GM23338 (cell line): ENCODE measurements around the gene TPD52L3. TPM values are rescaled to one million over a fixed set of nuclear protein-coding genes. Genes with fewer than 3 reads are reported as not detected.

Experiments used
- ATAC-seq: fragments of 200-7000 bp; cut with Tn5 transposase; 3 replicates; pipeline ENCODE4 v1.9.1; 2020
- DNase-seq: peaks from one replicate; pipeline ENCODE4 v3.0.0-alpha.2; 2015; ENCODE audit warnings: low spot score
- H2AFZ ChIP-seq: fragments of 200-600 bp; sonication (generic); 2 replicates; pipeline ENCODE4 v1.8.0; 2016; ENCODE audit warnings: antibody characterized with exemption, mild to moderate bottlenecking, moderate library complexity
- H3F3A ChIP-seq: fragments of 200-600 bp; sonication (generic); replicated peaks from 2 replicates; pipeline ENCODE4 v1.8.0; 2017; ENCODE audit warnings: antibody characterized with exemption, mixed run types, low read depth
- H3K27ac ChIP-seq: fragments of 200-600 bp; sonication (generic); 2 replicates; pipeline ENCODE4 v1.6.1; 2016; ENCODE audit warnings: low read depth
- H3K27me3 ChIP-seq: fragments of 200-600 bp; sonication (generic); 2 replicates; pipeline ENCODE4 v1.8.0; 2016; ENCODE audit warnings: mild to moderate bottlenecking, mixed run types, moderate library complexity; ENCODE audit not compliant: insufficient read depth
- H3K36me3 ChIP-seq: fragments of 200-600 bp; sonication (generic); 2 replicates; pipeline ENCODE4 v1.8.0; 2016; ENCODE audit warnings: mild to moderate bottlenecking; ENCODE audit not compliant: insufficient read depth
- H3K4me1 ChIP-seq: fragments of 200-600 bp; sonication (generic); 2 replicates; pipeline ENCODE4 v1.8.0; 2016; ENCODE audit warnings: mild to moderate bottlenecking, moderate library complexity; ENCODE audit not compliant: insufficient read depth
- H3K4me2 ChIP-seq: fragments of 200-600 bp; sonication (generic); 2 replicates; pipeline ENCODE4 v1.7.1; 2017; ENCODE audit warnings: mixed run types
- H3K4me3 ChIP-seq: fragments of 200-600 bp; sonication (generic); 2 replicates; pipeline ENCODE4 v1.6.1; 2016; ENCODE audit warnings: mixed run types
- H3K79me2 ChIP-seq: fragments of 200-600 bp; sonication (generic); replicated peaks from 2 replicates; pipeline ENCODE4 v1.8.0; 2017; ENCODE audit warnings: mild to moderate bottlenecking; ENCODE audit not compliant: insufficient read depth
- H3K9me2 ChIP-seq: fragments of 200-600 bp; sonication (generic); 2 replicates; pipeline ENCODE4 v1.8.0; 2017; ENCODE audit not compliant: insufficient read depth
- H4K20me1 ChIP-seq: fragments of 200-600 bp; sonication (generic); replicated peaks from 2 replicates; pipeline ENCODE4 v1.8.0; 2017; ENCODE audit warnings: mild to moderate bottlenecking; ENCODE audit not compliant: insufficient read depth
- H3K27ac Mint-ChIP-seq: 2 replicates; pipeline ENCODE4 v1.8.0; 2020; ENCODE audit warnings: inconsistent platforms, mild to moderate bottlenecking, moderate library complexity, mixed read lengths
- H3K27me3 Mint-ChIP-seq: 3 replicates; pipeline ENCODE4 v1.8.0; 2022; ENCODE audit warnings: low read depth, mild to moderate bottlenecking, moderate library complexity, mixed read lengths, inconsistent platforms; ENCODE audit not compliant: insufficient read depth, poor library complexity
- H3K36me3 Mint-ChIP-seq: 3 replicates; pipeline ENCODE4 v1.8.0; 2021; ENCODE audit warnings: low read depth, mild to moderate bottlenecking, inconsistent platforms, moderate library complexity, mixed read lengths
- H3K4me1 Mint-ChIP-seq: 3 replicates; pipeline ENCODE4 v1.8.0; 2020; ENCODE audit warnings: mild to moderate bottlenecking, inconsistent platforms, mixed read lengths
- H3K4me3 Mint-ChIP-seq: 3 replicates; pipeline ENCODE4 v1.8.0; 2021; ENCODE audit warnings: moderate library complexity, mild to moderate bottlenecking, inconsistent platforms, mixed read lengths
- H3K9me3 Mint-ChIP-seq: 3 replicates; pipeline ENCODE4 v1.8.0; 2020; ENCODE audit warnings: moderate library complexity, mild to moderate bottlenecking, inconsistent platforms, mixed read lengths
- CREB1 ChIP-seq: fragments of 250-450 bp; sonication (Bioruptor Pico); IDR thresholded peaks from 2 replicates; pipeline ENCODE4 v1.5.0; 2020; ENCODE audit warnings: low read depth, mild to moderate bottlenecking, moderate library complexity
- EZH2 ChIP-seq: fragments of 200-600 bp; sonication (generic); IDR thresholded peaks from one replicate; pipeline ENCODE4 v1.8.0; 2017; ENCODE audit warnings: antibody characterized with exemption, mild to moderate bottlenecking, low read depth; ENCODE audit not compliant: unreplicated experiment
- EZH2phosphoT487 ChIP-seq: fragments of 200-600 bp; sonication (generic); IDR thresholded peaks from one replicate; pipeline ENCODE4 v1.8.1; 2018; ENCODE audit warnings: antibody characterized with exemption; ENCODE audit not compliant: unreplicated experiment
- JUNB ChIP-seq: IDR thresholded peaks from one replicate; pipeline ENCODE4 v1.6.1; 2016; ENCODE audit warnings: antibody characterized with exemption; ENCODE audit not compliant: unreplicated experiment
- NANOG ChIP-seq: IDR thresholded peaks from 2 replicates; pipeline ENCODE4 v1.6.1; 2016; ENCODE audit warnings: antibody characterized with exemption, borderline replicate concordance
- POLR2AphosphoS5 ChIP-seq: IDR thresholded peaks from 2 replicates; pipeline ENCODE4 v1.6.1; 2016; ENCODE audit warnings: antibody characterized with exemption, low read depth
- STAT1 ChIP-seq: IDR thresholded peaks from one replicate; pipeline ENCODE4 v1.6.1; 2016; ENCODE audit warnings: antibody characterized with exemption; ENCODE audit not compliant: unreplicated experiment
- ZNF114 ChIP-seq: fragments of 250-450 bp; sonication (Bioruptor Pico); IDR thresholded peaks from 2 replicates; pipeline ENCODE4 v1.5.0; 2020; ENCODE audit warnings: mild to moderate bottlenecking, moderate library complexity
- ZNF331 ChIP-seq: fragments of 250-450 bp; sonication (Bioruptor Pico); IDR thresholded peaks from 2 replicates; pipeline ENCODE4 v1.5.0; 2020; ENCODE audit warnings: low read depth, mild to moderate bottlenecking, moderate library complexity
- polyA plus RNA-seq: library from polyadenylated mRNA; unstranded; fragments of >200 nt; fragmentation: Nextera tagmentation; extraction: Ambion mirVana; gene quantifications from 2 replicates; pipeline ENCODE4 v1.2.1, GENCODE V29; 2016
- total RNA-seq: library from RNA; depleted of rRNA; stranded (reverse); fragments of >200 nt; shearing (Covaris generic); gene quantifications from 2 replicates; pipeline ENCODE4 v1.2.3, GENCODE V29; 2014
- TF ChIP-seq, protein P1 (sequence below): IDR thresholded peaks from 2 replicates; pipeline ENCODE4 v1.6.1; 2016; ENCODE audit warnings: antibody characterized with exemption
- TF ChIP-seq, protein P2 (sequence below): IDR thresholded peaks from one replicate; pipeline ENCODE4 v1.6.1; 2018; ENCODE audit warnings: antibody characterized with exemption; ENCODE audit not compliant: unreplicated experiment
- TF ChIP-seq, protein P3 (sequence below): fragments of 250-450 bp; sonication (Bioruptor Pico); IDR thresholded peaks from 2 replicates; pipeline ENCODE4 v1.5.0; 2020; ENCODE audit warnings: mild to moderate bottlenecking, moderate library complexity
- TF ChIP-seq, protein P4 (sequence below), 2 experiments: fragments of 200-600 bp in 1 of 2; sonication (generic) in 1 of 2; conservative IDR thresholded peaks; 2 replicates each; pipeline versions ENCODE4 v1.5.1 to v1.6.1; 2016 to 2017; ENCODE audit warnings: antibody characterized with exemption in 2 of 2, low read depth in 2 of 2, mild to moderate bottlenecking in 2 of 2, moderate library complexity in 1 of 2

TPD52L3 gene
- total and polyA plus RNA-seq, 2 experiments from 2014 or later = not detected

DNA sequence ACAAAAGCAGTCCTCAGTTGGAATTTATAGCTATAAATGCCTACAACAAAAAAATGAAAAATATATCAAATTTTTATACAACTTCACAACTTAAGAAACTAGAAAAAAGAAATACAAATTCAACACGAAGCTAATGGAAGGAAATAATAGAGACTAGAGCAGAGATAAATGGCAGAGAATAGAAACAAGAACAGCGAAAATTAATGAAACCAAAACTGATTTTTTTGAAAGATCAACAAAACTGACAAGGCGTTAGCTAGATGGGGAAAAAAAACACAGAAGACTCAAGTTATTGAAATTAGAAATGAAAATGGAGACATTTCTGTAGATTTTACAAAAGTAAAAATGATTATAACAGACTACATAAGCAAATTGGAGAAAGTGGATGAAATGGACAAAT, 20.6 kb downstream of the TPD52L3 start:
- H3K4me1 ChIP-seq = no peaks in the 10 kb centered on the region
- H3K4me2 ChIP-seq = no peak overlapping the region
- Mint-ChIP-seq H3K4me1 (peaks cover 6% of the 10 kb centered on the region; the same call in 2 of the 3 replicates), H3K27ac (no peak overlapping the region), H3K9me3 (peaks cover 3% of the 10 kb centered on the region; the same call in 2 of the 3 replicates), H3K4me3 (no peak overlapping the region), H3K36me3 (no peaks in the 10 kb centered on the region), H3K27me3 (no peaks in the 10 kb centered on the region)
- no peak overlapping the region for H3K27ac ChIP-seq
- H3K27me3 ChIP-seq = no peaks in the 10 kb centered on the region
- no peaks in the 10 kb centered on the region for H3K9me2 ChIP-seq
- TF ChIP-seq, protein P1, sequence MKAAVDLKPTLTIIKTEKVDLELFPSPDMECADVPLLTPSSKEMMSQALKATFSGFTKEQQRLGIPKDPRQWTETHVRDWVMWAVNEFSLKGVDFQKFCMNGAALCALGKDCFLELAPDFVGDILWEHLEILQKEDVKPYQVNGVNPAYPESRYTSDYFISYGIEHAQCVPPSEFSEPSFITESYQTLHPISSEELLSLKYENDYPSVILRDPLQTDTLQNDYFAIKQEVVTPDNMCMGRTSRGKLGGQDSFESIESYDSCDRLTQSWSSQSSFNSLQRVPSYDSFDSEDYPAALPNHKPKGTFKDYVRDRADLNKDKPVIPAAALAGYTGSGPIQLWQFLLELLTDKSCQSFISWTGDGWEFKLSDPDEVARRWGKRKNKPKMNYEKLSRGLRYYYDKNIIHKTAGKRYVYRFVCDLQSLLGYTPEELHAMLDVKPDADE = no peak
- TF ChIP-seq POLR2AphosphoS5 = no peak
- TF ChIP-seq NANOG = no peak
- no peak for TF ChIP-seq EZH2
- no peak for TF ChIP-seq CREB1 (CRISPR knock-in tag)
- TF ChIP-seq ZNF331 (CRISPR knock-in tag) = no peak
- TF ChIP-seq, protein P2, sequence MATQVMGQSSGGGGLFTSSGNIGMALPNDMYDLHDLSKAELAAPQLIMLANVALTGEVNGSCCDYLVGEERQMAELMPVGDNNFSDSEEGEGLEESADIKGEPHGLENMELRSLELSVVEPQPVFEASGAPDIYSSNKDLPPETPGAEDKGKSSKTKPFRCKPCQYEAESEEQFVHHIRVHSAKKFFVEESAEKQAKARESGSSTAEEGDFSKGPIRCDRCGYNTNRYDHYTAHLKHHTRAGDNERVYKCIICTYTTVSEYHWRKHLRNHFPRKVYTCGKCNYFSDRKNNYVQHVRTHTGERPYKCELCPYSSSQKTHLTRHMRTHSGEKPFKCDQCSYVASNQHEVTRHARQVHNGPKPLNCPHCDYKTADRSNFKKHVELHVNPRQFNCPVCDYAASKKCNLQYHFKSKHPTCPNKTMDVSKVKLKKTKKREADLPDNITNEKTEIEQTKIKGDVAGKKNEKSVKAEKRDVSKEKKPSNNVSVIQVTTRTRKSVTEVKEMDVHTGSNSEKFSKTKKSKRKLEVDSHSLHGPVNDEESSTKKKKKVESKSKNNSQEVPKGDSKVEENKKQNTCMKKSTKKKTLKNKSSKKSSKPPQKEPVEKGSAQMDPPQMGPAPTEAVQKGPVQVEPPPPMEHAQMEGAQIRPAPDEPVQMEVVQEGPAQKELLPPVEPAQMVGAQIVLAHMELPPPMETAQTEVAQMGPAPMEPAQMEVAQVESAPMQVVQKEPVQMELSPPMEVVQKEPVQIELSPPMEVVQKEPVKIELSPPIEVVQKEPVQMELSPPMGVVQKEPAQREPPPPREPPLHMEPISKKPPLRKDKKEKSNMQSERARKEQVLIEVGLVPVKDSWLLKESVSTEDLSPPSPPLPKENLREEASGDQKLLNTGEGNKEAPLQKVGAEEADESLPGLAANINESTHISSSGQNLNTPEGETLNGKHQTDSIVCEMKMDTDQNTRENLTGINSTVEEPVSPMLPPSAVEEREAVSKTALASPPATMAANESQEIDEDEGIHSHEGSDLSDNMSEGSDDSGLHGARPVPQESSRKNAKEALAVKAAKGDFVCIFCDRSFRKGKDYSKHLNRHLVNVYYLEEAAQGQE = no peak
- no peak for TF ChIP-seq EZH2phosphoT487
- TF ChIP-seq, protein P3, sequence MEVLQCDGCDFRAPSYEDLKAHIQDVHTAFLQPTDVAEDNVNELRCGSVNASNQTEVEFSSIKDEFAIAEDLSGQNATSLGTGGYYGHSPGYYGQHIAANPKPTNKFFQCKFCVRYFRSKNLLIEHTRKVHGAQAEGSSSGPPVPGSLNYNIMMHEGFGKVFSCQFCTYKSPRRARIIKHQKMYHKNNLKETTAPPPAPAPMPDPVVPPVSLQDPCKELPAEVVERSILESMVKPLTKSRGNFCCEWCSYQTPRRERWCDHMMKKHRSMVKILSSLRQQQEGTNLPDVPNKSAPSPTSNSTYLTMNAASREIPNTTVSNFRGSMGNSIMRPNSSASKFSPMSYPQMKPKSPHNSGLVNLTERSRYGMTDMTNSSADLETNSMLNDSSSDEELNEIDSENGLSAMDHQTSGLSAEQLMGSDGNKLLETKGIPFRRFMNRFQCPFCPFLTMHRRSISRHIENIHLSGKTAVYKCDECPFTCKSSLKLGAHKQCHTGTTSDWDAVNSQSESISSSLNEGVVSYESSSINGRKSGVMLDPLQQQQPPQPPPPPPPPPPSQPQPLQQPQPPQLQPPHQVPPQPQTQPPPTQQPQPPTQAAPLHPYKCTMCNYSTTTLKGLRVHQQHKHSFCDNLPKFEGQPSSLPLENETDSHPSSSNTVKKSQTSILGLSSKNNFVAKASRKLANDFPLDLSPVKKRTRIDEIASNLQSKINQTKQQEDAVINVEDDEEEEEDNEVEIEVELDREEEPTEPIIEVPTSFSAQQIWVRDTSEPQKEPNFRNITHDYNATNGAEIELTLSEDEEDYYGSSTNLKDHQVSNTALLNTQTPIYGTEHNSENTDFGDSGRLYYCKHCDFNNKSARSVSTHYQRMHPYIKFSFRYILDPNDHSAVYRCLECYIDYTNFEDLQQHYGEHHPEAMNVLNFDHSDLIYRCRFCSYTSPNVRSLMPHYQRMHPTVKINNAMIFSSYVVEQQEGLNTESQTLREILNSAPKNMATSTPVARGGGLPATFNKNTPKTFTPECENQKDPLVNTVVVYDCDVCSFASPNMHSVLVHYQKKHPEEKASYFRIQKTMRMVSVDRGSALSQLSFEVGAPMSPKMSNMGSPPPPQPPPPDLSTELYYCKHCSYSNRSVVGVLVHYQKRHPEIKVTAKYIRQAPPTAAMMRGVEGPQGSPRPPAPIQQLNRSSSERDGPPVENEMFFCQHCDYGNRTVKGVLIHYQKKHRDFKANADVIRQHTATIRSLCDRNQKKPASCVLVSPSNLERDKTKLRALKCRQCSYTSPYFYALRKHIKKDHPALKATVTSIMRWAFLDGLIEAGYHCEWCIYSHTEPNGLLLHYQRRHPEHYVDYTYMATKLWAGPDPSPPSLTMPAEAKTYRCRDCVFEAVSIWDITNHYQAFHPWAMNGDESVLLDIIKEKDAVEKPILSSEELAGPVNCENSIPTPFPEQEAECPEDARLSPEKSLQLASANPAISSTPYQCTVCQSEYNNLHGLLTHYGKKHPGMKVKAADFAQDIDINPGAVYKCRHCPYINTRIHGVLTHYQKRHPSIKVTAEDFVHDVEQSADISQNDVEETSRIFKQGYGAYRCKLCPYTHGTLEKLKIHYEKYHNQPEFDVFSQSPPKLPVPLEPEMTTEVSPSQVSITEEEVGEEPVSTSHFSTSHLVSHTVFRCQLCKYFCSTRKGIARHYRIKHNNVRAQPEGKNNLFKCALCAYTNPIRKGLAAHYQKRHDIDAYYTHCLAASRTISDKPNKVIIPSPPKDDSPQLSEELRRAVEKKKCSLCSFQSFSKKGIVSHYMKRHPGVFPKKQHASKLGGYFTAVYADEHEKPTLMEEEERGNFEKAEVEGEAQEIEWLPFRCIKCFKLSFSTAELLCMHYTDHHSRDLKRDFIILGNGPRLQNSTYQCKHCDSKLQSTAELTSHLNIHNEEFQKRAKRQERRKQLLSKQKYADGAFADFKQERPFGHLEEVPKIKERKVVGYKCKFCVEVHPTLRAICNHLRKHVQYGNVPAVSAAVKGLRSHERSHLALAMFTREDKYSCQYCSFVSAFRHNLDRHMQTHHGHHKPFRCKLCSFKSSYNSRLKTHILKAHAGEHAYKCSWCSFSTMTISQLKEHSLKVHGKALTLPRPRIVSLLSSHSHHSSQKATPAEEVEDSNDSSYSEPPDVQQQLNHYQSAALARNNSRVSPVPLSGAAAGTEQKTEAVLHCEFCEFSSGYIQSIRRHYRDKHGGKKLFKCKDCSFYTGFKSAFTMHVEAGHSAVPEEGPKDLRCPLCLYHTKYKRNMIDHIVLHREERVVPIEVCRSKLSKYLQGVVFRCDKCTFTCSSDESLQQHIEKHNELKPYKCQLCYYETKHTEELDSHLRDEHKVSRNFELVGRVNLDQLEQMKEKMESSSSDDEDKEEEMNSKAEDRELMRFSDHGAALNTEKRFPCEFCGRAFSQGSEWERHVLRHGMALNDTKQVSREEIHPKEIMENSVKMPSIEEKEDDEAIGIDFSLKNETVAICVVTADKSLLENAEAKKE (CRISPR knock-in tag) = no peak
- no peak for TF ChIP-seq STAT1
- TF ChIP-seq JUNB = no peak
- TF ChIP-seq, protein P4, sequence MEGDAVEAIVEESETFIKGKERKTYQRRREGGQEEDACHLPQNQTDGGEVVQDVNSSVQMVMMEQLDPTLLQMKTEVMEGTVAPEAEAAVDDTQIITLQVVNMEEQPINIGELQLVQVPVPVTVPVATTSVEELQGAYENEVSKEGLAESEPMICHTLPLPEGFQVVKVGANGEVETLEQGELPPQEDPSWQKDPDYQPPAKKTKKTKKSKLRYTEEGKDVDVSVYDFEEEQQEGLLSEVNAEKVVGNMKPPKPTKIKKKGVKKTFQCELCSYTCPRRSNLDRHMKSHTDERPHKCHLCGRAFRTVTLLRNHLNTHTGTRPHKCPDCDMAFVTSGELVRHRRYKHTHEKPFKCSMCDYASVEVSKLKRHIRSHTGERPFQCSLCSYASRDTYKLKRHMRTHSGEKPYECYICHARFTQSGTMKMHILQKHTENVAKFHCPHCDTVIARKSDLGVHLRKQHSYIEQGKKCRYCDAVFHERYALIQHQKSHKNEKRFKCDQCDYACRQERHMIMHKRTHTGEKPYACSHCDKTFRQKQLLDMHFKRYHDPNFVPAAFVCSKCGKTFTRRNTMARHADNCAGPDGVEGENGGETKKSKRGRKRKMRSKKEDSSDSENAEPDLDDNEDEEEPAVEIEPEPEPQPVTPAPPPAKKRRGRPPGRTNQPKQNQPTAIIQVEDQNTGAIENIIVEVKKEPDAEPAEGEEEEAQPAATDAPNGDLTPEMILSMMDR (conservative IDR thresholded peaks at IDR 0.05; ENCODE audit: low read depth in 2 of 2) = no peak
- TF ChIP-seq ZNF114 (CRISPR knock-in tag) = no peak
- H2AFZ ChIP-seq = no peak overlapping the region
- no peak for ATAC-seq
- no peaks in the 10 kb centered on the region for H3K36me3 ChIP-seq
- no peak overlapping the region for H3K4me3 ChIP-seq
- no peak for DNase-seq
- no peaks in the 10 kb centered on the region for H4K20me1 ChIP-seq
- H3F3A ChIP-seq = no peaks in the 10 kb centered on the region
- H3K79me2 ChIP-seq = no peaks in the 10 kb centered on the region
